NCI-H69 (cell line): ENCODE data around the gene TRMT112.

Experiments used
- DNase-seq: peaks from one replicate; lab custom pipeline; 2025; lab: John Stamatoyannopoulos, UW

TRMT112 gene

DNA sequence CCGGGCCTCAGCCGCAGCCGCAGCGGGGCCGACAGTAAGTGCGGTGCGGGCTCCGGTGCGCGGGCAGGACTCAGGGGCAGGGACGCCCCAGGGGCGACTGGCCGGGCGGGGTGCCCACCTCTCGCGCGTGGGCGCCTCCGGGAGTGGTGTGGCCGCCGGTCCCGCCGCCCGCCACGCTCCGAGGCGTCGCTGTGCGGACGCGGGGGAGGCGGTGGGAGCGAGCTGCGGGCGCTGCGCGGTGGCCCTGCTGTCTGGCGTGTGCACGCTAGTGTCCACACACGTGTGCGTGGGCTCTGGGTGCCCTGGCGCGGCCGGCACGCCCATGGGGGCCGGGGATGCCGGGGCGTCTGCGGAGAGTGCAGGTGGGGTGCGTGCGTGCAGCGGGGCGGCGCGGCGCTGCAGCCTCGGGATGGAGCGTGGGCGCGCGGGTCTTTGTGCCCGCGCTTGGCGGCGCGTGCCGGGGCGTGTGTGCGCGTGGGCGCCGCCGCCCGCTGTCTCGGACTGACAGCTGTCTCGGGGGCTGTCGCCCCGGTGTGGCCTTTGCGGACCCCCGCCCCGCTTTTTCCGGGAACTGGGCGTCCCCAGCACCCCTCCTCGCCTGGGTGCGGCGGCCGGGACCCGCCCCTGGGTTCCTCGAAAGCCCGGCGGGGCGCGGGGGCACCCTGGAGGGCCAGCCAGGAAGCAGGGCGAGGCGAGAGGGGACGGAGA is 25.5 kb downstream of the TRMT112 start:
- DNase-seq: peak; percentile 50

DNA sequence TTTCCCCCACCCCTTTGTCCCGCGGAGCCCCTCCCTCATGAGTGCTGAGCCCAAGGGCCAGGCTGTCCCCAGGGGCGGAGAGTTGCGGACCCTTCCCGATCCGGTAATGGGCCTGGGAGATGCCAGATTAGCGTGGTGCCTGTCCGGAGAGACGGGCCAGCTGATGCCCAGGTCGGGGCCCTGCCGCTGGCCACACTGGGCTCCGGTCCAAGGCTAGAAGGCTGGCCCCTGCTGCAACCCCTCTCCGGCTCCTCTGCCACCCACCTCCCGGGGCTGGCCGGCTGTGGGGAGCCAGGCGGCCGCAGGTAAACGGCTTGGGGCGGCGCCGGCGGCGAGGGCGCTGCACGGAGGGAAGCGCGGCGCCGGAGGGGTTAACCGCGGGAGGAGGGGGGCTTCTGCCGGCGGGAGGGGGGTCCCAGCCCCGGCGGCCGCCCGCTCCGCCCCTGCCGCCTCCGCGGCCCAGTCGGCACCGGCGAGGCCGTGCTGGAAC is 26.1 kb downstream of the TRMT112 start, which contains the start of gene KCNK4:
TSS of gene KCNK4 (plus strand) at position 41 of the 490 bp plus-strand sequence. CDS start 1,717 bp downstream, outside the sequence.
- DNase-seq: no peak

DNA sequence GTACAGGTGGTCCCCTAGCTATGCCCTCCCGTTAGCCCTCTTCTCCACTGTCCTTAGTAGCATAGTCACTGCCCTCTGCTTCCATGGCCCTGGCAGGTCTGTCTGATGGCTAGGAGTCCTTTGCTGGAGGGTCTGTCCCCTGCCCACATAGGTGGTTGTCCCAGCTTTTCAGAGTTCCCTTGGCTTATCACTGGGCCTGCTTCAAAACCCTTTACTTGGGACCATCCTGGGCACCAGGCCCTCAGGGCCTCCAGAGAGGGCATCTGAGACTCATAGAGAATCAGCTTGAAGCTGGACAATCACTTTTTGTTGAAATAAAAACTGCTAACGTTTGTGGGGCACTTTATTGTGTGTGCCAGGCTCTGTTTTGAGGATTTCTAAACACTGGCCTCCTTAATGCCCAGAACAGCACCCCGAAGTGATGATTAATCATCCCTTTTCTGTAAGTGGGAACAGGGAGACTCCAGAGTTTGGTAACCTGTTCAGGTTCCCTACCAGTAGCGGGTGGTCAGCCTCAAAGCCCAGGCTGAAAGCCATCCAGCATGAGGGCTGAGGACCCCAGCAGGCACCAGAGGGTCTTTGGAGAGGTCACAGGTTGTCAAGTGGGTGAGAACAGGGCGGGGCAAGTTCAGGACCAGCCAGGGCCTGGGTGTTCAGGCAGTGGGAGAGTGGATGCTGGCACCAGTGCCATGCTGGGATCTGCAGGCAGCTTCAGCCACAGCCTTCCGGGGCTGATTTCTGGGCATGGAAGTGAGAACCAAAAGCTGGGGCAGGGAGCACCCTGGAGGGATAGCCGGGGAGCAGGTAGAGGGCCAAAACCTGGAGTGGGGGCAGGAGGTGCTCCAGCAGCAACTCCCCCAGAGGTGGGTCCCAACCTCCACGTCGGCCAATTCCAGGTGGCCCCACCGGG is 26.8 kb downstream of the TRMT112 start:
- DNase-seq: no peak

- no peak for DNase-seq
Measured at GRCh38 chr11:64289002-64289564, 28.3 kb downstream of the TRMT112 start.

- no peak for DNase-seq
Measured at GRCh38 chr11:64288353-64288750, 29.0 kb downstream of the TRMT112 start.

- DNase-seq: no peak
Measured at GRCh38 chr11:64287676-64288352, 29.5 kb downstream of the TRMT112 start.

- no peak for DNase-seq
Measured at GRCh38 chr11:64286801-64287159, 30.6 kb downstream of the TRMT112 start.

GRCh38 chr11:64285885-64286800 is 31.2 kb downstream of the TRMT112 start:
- peak; percentile 85 for DNase-seq

GRCh38 chr11:64284962-64285884 is 32.1 kb downstream of the TRMT112 start, which contains the start of gene GPR137:
GPR137 (plus strand) TSS chr11:64285848; CDS start chr11:64286525, 677 bp downstream.
- peak; percentile 93 for DNase-seq

- peak; percentile 98 for DNase-seq
Measured at GRCh38 chr11:64284048-64284961, 33.1 kb downstream of the TRMT112 start, which contains the start of gene BAD. BAD (minus strand) TSS chr11:64284665; CDS start chr11:64284368, 297 bp downstream.

- no peak for DNase-seq
Measured at GRCh38 chr11:64283092-64283491, 34.3 kb downstream of the TRMT112 start.

DNA sequence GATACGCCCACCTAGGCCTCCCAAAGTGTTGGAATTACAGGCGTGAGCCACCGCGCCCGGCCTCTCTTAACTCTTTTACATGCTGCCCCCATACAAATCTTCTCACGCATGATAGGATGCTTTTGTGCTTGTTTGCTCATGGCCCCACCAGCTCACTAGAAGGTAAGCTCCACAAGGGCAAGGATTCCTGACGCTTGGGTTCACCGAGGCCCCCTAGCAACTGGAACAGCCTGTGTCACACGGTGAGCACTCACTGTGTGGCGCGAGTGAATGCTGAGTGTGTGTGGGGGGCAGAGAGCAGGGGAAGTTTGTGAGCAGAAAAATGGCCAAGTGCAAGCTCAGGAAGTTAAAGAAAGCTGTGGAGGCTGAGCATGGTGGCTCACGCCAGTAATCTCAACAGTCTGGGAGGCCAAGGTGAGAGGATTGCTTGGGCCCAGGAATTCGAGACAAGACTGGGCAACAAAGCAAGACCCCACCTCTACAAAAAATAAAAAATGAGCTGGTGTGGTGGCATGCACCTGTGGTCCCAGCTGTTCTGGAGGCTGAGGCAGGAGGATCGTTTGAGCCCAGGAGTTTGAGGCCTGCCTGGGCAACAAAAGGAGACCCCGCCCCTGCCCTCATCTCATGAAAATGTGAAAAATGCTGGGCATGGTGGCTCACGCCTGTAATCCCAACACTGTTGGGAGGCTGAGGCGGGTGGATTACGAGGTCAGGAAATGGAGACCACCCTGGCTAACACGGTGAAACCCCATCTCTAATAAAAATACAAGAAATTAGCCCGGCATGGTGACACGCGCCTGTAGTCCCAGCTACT is 35.2 kb downstream of the TRMT112 start:
- no peak for DNase-seq

DNA sequence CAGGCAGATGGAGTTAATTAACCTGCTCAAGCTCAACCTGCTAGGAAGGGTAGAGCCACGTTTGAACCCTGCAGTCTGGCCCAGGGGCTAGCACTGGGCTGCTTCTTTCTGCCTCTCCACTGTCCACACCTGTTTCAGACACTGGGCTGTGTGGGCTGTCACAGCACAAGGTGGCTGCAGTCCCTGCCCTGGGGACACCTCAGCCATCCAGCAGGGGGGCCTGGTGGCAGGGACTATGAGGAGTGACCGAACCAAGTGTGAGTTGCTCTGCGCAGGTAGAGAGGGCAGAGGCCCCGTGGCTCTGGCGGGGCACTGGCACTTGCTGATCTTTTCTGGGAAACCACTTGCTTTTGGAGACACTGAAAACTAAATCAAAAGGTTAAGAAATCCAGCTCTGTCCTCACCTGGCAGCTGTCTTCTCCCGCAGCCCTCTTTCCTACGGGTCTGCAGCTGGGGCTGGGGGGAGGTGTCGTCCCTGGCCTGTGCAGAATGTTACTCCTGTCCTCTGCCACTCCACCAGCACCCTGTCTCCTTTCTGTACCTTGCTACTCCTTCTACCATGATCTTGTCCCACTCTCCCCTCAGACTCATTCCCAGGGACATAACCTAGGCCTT is 38.7 kb downstream of the TRMT112 start:
- no peak for DNase-seq

- DNase-seq: no peak
Measured at GRCh38 chr11:64276653-64277431, 40.5 kb downstream of the TRMT112 start.

DNA sequence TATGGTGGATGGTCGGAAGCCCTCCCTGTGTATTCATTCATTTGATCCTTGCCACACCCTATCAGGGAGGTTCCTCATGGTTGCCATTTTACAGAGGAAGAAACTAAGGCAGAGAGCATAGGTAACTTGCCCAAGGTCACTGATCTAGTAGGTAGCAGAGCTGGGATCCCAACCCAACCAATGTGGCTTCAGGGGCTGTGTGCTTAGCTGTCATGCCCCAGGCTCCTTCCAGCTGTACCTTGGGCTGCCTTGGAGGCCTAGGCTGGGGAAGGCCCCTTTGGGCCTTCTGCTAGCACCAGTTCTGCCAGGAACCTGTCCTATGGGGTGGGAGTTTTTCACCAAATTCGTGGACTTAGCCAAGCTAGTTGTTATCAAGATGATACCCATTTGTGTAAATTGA is 41.5 kb downstream of the TRMT112 start:
- no peak for DNase-seq

- DNase-seq: no peak
Measured at GRCh38 chr11:64275031-64275800, 42.1 kb downstream of the TRMT112 start.
